Measurements from ENCODE around the gene PLCL2.

PLCL2 gene

DNA sequence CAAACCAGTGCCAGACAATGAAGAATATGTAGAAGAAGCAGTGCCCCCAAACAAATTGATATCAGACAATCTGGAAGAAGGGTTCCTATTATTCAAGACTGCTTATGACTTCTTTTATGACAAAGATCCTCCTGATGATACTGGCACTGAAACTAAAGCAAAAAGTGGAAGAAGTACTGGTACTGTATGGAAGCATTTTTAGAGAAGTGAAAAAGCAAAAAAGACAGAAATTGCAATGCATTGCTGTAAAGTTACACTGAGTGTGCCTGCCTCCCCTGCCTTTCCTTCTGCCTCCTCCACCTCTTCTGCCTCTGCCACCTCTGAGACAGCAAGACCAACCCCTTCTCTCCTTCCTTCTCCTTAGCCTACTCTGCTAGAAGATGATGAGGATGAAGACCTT lies 167.6 kb downstream of the PLCL2 start:
- no peak for DNase-seq

DNA sequence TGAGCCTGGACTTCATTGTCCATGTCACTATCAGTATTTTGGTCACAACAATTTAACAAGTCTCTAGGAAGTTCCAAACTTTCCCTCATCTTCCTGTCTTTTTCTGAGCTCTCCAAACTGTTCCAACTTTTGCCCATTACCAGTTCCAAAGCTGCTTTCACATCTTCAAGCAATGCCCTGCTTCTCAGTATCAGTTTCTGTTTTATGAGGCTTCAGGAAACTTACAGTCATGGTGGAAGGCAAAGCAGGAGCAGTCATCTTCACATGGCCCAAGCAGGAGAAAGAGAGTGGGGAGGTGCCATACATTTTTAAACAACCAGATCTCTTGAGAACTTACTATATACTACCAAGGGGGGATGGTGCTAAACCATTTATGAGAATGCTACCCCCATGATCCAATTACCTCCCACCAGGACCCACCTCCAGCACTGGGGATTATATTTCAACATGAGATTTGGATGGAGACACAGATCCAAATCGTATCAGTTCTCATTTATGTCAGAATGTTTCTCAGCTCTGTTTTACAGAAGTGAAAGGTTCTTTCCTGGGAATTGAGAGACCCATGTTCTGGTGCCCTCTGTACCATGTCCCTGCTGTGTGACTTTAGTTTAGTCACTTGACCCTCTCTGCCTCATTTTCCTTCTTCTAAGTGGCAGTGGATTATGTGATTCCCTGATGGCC lies 169.7 kb downstream of the PLCL2 start:
- no peak for DNase-seq

DNA sequence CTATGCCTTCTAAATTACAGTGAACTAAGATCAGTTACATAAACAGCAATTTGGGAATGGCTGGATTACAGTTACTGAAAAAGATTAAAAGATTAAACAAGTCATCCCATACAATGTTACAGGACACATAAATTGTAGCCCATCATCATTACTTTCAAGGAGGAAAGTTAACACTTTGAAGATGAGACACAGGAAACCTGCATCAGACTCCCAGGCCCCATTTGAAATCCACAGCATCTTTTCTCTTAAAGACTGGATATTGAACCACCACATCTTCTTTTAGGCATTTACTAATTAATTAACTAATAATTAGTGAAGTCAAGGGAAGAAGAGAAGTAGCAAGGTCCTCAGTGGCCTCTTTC lies 170.2 kb downstream of the PLCL2 start:
- DNase-seq = no peak

DNA sequence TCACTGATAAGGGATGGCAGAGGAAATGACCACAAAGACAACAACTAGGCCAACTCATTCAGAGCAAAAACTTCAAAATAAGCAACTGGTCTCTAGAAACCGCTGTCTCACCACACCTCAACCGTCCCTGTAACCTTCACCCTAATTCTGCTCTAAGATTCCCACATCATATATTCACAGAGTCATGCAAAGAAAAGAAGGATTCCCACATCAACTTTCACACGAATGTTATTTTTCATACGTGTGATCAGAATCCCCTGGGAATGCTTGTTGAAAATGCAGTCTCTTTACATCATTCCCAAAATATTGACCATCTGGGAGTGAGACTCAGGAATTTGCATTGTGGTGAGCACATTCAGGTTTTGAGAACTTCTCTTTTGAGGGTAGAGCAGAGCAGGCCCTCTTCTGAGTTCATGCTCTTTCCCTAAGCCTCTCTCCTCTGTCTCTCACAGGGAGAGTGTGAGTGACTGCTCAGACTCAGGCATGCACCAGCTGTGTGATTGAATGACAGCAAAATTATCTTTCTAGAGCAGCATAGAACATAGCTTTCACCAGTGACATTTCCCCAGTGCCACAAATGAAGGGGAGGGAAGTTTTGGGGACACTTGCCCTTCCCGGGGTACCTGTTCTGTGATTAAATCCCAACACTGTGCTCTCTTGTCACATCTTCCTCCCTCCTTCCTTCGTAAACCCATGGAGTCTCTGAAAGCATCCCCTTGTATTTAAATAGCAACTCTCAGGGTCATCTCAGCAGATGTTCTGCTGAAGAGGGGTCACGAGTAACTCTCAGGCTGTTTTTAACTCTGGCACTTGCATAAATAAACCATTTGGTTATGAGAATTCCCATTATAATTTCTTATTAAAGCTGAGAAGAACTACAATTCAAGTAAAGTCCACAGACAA lies 170.9 kb downstream of the PLCL2 start:
- no peak for DNase-seq

DNA sequence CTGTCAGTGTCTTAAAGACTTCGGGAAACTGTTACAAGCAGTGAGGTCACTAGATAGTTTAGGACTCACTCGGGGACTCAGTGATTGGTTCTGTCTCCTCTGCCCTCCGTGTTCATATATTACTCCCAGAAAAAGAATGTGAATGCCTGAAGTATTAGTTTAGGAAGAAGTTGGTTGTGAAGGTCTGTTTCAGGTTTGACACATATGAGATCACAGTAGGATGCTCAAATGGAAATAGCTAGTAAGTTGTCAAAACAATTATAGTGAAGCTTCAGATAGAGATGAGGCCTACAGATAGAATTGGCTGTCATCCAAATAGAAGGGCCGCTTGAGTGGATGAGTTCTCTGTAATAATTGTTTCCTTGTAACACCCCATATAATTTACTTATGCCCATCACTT lies 172.6 kb downstream of the PLCL2 start:
- DNase-seq = peak; percentile 21

DNA sequence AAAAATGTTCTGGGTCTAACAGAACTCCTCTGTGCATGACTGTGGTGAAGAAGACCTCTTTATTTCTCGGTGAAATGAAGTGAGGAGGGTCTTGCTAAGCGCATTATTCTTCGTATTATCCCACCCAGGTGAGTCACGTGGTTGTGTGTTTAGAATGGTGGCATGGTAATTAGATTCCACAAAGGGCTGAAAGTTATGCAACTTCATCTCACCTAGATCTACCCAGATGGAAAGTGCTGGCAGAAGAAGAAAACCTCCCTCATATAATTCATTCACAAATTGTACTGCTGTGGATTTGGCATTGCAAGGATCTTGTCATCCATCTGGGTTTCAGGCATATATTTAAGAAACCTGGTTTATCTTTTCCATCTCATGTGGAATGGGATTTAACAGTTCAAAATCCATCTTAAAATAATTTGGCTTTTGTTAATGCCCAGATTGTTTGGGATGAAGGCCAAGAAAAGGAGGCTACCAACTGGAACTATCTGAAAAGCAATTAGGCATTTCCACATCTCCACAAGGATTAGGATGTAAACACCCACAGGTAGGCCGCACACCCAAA lies 175.3 kb downstream of the PLCL2 start:
- DNase-seq = no peak

DNA sequence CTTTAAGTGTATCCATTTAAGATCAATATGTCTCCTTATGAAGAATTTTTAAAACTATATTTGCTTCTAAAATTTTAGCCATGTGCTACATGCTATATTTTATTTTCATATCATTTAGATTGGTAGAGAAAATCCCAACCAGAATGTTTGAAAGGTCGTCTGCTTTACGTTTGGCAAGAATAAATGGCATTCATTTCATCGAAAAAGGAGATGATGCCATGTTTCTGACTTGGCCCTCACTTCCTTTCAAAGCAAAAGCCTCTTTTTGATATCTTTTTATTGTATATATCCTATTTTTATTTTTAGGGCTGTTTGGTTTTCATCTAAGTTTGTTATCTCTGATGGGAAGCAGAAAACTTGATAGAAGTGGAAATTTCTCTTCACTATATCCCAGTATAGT lies 176.2 kb downstream of the PLCL2 start:
- DNase-seq = no peak

DNA sequence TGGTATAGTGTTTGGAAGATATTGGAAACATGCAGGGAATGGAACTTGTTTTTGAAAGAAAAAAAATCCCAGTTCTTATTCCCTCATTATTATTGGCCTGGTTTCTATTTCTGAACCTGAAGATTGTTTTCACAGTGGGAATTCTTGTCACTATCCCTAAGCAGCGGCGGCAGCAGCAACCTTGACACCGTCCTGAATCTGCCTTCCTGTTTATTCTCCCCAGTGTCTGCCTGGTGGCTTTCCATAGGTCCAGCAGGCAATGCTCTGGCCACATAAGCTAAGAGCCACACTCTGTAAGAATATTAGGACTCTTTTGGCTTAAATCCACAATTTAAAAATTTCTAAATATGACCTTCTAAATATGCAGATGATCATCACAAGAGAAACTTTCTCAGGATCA lies 178.0 kb downstream of the PLCL2 start:
- no peak for DNase-seq

DNA sequence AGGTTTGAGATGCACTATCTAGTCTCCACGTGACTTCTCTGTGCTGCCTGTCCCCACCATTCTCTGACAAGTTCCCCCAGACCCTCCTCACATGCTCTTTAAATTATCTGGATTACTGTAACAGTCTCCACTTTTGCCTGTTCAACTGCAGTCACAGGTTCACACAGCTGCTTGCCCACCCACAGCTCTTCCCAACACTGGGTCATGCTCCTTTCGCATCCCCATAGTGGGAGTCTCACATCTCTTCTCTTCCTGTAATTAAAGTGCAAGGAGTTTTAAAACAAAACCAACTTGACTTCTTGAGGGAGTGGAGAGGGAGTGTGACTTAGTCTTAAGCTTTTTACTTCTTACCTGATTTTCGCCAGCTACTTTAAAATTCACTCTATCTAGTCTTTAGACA lies 178.8 kb downstream of the PLCL2 start:
- no peak for DNase-seq

DNA sequence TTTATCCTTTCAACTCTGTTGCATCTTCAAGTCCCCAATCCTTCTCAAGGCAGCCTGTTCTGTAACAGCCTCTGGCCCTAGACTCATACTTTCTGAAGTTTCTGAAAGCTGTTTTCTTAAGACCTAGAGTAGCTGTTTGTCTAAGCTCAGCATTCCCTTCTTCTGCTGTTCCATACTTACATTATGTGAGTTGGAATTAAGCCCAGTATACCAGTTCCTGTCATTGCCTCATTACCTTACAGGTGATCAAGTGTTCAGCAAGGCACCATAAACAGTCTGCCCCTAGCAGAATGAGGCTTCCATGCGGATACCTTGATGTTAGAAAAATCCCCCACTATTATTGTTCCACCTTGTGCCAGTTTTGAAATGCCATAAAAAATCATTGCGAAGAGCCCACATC lies 180.6 kb downstream of the PLCL2 start:
- DNase-seq = no peak

DNA sequence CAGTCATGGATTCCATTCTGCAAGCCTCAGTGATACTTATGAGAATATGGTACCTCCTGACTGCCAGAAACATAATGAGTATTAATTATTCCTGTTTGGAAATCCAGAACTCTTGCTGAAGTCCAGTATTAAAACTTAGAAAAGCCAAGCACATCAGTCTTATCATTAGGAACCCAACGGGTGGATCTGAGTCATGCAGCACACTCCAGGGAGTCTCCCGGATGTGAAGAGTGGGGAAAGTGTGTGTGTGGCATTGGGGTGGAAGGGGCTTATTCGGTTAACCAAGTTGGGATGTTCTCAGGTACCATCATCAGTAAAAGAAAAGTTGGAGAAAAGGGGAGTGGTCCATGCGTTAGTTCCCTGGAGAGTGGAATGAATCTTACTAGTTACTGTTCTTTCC lies 181.1 kb downstream of the PLCL2 start:
- no peak for DNase-seq

DNA sequence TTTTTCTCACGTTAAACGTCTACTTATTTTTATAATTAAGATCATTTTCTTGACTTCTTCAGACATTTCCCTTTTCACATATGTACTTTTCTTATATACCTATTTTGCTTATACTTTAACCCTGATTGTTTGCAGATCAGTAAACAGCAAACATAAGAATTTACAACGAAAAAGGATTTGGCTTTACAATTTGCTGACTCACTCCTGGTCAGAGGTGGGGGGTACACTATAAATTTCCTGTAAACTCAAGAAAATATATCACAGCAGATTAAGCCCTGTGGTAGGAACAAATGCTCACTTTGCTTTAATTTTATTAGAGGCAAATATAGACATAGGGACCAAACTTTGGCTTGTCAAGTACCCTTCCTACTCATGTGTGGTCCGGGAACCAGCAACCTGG lies 185.0 kb downstream of the PLCL2 start:
- DNase-seq = no peak

DNA sequence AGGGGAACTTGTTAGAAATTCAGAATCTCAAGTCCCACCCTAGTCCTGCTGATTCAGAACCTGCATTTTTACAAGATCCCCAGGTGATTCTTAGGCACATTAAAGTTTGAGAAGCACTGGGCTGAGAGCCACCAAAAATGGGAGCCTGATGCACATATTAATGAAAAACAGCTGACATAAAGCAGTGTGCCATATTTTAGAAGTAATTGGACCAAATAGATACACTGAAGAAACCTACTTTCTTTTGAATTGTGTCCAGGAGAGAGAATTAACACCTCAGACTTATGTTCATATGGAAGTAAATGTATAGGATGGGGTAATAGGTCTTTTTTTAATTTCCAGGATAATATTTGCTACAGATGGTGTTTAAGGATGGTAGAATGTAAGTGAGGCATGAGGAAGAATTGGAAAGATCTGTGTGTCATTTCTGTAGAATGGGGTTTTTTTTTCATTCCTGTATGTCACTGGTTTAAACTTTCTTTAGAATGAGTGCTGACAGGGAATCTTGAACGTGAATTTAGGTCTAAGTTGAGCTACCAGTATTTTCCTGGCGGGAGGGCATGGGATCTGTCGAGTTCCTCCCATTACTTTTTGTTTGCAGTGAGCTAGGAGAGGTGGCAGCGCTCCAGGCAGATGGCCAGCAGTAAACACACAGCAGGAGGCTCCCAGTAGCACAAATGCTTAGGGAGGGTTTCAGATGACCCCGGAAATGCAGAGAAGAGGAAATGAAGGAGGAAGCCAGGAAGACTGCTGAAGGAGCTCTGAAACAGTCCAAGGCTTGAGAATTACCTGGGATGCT lies 185.6 kb downstream of the PLCL2 start:
- DNase-seq = peak; percentile 21

DNA sequence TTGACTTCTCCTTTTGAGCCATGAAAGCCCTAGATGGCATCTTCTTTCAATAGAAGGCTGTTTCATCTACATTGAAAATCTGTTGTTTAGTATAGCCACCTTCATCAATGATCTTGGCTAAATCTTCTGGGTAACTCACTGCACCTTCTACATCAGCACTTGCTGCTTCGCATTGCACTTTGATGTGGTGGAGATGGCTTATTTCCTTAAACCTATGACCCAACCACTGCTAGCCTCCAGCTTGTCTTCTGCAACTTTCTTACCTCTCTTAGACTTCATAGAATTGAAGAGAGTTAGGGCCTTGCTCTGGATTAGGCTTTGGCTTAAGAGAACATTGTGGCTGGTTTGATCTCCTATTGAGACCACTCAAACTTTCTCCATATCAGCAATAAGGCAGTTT lies 189.8 kb downstream of the PLCL2 start:
- no peak for DNase-seq

DNA sequence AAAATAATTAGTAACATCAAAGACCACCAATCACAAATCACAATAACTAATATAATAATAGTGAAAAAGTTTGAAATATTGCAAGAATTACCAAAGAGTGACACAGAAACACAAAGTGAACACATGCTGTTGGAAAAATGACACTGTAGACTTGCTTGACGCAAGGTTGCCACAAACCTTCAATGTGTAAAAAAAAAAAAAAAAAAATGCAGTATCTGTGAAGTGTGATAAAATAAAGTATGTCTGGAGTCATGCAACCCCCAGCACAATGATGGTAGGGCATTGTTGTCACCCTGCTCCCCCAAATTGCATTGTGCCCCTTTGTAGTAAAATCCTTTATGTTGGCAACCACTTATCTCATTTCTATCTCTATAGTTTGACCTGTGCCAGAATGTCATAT lies 190.6 kb downstream of the PLCL2 start:
- DNase-seq = no peak

DNA sequence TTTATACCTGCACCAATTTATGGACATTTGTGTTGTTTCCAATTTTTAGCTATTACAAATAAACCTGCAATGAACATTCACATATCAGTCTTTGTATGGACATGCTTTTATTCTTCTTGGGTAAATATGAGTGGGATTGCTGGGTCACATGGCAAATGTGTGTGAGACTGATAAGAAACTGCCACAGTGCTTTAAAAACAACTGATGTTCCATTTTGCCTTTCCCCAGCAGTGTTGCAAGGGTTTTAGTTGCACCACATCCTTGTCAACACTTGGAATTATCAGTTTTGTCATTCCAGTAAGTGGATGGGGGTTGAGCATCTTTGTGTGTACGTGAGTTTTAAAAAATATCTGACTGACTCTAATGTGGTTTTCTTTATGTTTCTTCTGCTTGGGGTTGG lies 191.2 kb downstream of the PLCL2 start:
- DNase-seq = no peak

DNA sequence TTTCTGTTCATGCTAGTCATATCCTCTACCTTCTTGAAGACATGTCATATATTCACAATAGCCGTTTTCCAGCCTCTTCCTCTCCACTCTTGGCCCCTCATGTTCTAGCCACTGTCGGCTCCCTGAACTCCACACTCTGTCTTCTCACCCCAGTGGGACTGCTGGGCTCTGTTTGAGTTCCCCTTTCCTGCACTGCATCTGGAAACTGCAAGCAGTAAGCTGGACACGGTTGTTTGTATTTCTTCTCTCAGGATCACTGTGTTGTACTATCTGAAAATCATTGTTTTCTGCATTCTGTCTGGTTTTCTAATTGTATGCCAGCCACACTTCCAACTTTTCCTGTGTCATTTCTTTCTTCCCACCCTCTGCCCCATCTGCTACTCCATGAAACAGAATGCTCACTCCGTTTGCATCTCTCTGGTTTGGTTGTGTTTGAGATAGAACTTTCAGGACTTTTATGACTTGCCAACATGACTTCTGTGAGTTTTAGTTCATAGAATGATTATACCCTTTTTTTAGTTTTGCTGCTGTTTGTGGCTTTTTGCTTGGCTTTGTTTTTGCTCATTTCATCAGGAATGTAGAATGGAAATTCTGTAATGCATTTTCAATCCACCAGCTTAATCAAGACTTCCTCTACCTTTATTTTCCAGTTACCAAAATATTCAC lies 192.3 kb downstream of the PLCL2 start:
- no peak for DNase-seq

DNA sequence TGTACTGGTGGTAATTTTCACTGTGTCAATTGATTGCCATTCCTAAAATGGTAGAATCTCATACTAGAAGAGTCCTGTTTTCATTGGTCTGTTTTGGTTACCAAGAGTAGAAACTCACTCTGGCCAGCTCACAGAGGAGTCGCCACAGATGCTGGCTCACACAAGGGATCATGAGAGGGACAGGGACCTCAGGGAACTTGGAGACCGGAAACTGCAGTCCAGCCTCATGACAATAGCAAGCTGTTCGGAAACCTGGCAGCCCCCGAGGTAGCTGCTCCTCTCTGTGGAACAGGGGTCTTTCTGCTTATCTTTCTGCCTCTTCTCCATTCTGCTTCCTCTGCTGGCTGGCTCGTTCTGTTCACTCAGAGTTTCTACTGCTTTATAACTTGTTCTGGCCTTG lies 192.9 kb downstream of the PLCL2 start:
- DNase-seq = no peak

DNA sequence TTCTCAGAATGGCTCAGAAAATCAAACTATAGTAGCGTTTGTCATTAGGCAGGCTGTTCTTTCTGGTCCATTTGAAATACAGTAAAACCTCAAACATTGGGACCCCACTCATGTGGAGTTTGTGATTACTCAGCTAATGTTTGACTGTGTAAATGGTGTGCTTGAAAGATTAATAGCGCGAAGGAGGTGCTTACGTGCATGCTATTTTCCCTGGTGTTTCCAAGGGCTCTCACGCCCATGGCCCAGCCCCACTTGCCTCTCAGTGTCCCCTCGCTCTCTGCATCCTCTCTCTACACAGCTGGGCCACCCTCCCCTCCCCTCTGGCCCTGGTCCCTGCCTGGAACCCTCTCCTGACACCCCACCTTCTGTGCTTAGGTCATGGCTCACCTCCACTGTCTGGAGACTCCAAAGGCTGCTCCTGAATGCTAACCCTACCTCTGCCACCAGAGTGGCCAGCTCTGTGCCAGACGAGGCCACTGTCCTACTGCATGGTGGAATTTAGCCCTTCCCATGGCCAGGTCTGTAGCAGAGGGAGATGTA lies 194.2 kb downstream of the PLCL2 start:
- DNase-seq = peak; percentile 5

DNA sequence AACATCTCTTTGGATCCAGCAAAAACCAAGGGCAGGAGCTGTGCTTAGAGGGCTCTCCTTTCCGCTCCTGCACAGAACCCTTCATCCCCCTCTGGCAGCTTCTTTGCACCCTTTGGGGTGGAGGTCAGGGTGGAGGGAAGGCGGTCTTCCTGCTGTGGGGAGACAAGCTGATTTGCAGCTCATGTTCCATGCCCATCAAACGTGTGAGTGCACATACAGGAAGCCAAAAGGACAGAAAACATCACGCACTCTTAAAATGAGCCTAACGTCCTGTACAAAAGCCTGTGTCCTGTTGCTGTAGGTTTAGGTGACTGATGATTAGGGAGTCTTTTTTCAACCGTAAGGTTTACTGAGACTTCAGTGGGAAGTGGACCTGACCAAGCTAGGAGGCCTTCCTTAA lies 195.2 kb downstream of the PLCL2 start:
- no peak for DNase-seq

DNA sequence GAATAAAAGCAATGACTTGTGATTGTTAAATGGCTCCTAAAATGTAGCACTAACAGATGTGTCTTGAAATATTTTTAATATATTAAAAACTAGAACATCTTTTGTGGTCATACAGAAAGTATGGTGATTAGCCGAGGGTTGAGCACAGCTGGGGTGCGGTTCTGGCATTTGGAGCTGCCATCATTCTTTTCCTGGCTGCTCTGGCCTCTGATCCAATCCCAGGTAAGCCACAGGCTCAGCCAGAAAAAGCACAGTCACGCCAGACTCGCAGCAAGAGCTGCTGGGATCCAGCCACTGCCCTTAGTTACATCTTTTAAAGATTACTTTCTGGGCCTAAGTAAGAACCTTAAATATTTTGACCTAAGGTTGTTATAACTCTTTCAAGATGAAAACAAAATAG lies 196.8 kb downstream of the PLCL2 start:
- no peak for DNase-seq

DNA sequence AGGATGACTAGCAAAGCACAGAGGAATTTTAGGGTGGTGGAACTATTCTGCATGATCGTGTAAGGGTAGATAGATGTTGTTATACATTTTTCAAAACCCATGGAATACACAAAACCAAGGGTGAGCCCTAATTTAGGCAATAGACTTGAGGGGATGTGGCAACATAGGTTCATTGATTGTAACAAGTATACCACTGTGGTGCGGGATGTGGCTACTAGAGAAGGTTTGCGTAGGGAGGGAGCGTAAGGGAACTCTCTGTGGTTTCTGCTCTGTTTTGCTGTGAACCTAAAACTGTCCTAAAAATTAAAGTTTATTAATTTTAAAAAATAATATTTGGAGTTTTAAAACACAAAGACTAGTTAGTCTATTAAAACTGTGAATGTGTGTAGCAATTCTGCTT lies 202.8 kb downstream of the PLCL2 start:
- DNase-seq = no peak

DNA sequence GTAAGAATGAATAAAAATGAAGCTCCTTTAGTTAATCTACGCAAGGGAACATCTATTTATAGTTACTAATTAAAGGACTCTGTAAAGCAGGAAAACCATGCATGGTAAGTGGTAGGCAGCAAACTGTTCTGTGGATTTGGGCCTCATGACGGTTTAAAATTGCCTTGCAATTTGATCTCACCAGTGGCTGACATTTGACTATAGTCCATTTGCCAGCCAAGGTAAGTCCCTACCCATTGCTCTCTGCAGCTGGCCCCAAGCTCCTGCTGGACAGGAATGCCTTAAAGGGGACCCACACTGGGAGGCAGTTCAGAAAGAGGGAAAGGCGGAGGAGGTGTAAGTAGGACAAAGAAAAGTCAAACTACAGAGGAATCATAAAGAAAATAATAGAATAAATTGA lies 203.3 kb downstream of the PLCL2 start:
- DNase-seq = no peak

All from NCI-H748 treated with DMSO at 0.1 percent for 48 hours (cell line).